KOPT-K1 (cell line): Measurements from ENCODE around the gene TNKS1BP1.
"Not testable (repeated sequence)": the region's sequence is repeated elsewhere in the genome, so short reads cannot be mapped to it uniquely, and the experiment has no call there.

Experiments
- H3K27ac ChIP-seq: fragments of 200-600 bp; sonication (generic); 2 replicates; pipeline ENCODE4 v1.5.1; 2016; ENCODE audit warnings: antibody characterized with exemption, mild to moderate bottlenecking, low read depth, low read length; ENCODE audit not compliant: poor library complexity, severe bottlenecking
- H3K36me3 ChIP-seq: fragments of 200-600 bp; sonication (generic); 2 replicates; pipeline ENCODE4 v1.5.1; 2017; ENCODE audit warnings: antibody characterized with exemption, mild to moderate bottlenecking, low read length, moderate library complexity; ENCODE audit not compliant: insufficient read depth
- H3K9me3 ChIP-seq: fragments of 200-600 bp; sonication (generic); 2 replicates; pipeline ENCODE4 v1.5.1; 2017; ENCODE audit warnings: antibody characterized with exemption, low read length, mild to moderate bottlenecking; ENCODE audit not compliant: insufficient read depth, poor library complexity, severe bottlenecking

The TNKS1BP1 gene

DNA sequence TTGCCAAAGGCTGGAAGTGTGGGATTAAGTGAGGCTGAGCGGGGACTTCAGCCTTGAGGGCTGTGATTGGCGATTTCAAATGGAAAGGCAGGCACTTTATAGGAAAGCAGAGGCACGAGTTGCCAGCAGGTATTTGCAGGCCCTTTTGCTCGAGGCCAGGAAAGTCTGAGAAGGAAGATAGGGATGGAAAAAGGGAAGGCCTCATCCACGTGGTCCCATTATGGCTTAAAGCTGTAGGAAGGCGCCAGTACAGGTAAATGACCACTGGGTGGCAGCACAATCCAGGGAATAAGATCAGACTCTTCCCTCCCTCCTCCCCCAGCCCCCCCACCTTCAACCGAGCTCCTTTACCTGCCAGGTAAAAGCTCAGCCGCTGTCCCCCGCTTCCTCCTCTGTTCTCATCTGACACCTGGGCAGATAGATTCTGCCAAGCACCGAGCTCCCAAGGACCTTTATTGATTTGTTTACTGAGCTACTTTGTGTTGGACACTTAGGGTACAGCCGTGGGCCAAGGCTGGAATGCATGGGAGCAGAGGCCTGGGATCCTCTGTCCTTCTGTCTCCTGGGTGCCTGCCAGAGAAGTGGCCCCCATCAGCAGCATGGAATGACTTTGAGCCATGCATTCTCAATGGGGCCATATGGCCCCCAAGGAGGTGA, 20.9 kb upstream of the TNKS1BP1 start:
- Histone ChIP-seq H3K36me3 (no peaks in the 10 kb centered on the region), H3K9me3 (no peaks in the 10 kb centered on the region), H3K27ac (no peak overlapping the region)

GRCh38 chr11:57344826-57345225, 20.1 kb upstream of the TNKS1BP1 start:
- H3K27ac ChIP-seq = no peak overlapping the region
- H3K9me3 ChIP-seq = no peaks in the 10 kb centered on the region
- H3K36me3 ChIP-seq = no peaks in the 10 kb centered on the region

GRCh38 chr11:57343825-57344224, 19.1 kb upstream of the TNKS1BP1 start:
- Histone ChIP-seq H3K36me3 (no peaks in the 10 kb centered on the region), H3K27ac (no peak overlapping the region), H3K9me3 (no peaks in the 10 kb centered on the region)

GRCh38 chr11:57342702-57343101, 17.9 kb upstream of the TNKS1BP1 start:
- no peaks in the 10 kb centered on the region for H3K9me3 ChIP-seq
- no peak overlapping the region for H3K27ac ChIP-seq
- H3K36me3 ChIP-seq = no peaks in the 10 kb centered on the region

- H3K27ac ChIP-seq = no peak overlapping the region
- no peaks in the 10 kb centered on the region for H3K9me3 ChIP-seq
Measured at GRCh38 chr11:57341250-57341808, 16.6 kb upstream of the TNKS1BP1 start.

DNA sequence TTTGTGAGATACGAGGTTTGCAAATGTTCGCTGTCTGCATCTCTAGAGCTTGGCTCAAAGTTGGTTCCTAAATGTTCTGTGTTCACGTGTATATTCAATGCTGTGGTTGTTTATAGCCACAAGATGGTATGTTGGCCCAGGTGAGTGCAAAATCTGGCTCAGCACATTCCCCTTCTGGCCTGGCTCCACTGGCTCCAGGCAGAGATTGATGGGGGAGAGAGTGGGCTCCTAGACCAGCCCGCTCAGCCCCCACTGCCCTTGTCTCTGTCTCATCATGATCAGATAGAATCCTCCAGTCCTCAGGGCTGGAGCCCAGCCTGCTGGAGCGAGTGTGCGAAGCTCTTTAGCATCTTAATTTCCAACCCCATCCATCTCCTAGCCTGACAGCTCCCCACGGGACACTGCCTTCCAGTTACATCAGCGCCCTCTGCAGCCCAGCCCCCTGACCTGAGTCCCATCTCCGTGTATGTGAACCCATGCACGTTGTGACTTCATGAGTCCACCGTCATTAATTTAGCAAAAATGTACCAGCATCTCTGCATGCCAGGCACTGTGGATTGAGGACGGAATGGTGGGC, 15.4 kb upstream of the TNKS1BP1 start:
- Histone ChIP-seq H3K36me3 (no peaks in the 10 kb centered on the region), H3K9me3 (no peaks in the 10 kb centered on the region), H3K27ac (no peak overlapping the region)

More at GRCh38 chr11:57341250-57341808, 16.6 kb upstream of the TNKS1BP1 start:
- no peaks in the 10 kb centered on the region for H3K36me3 ChIP-seq

DNA sequence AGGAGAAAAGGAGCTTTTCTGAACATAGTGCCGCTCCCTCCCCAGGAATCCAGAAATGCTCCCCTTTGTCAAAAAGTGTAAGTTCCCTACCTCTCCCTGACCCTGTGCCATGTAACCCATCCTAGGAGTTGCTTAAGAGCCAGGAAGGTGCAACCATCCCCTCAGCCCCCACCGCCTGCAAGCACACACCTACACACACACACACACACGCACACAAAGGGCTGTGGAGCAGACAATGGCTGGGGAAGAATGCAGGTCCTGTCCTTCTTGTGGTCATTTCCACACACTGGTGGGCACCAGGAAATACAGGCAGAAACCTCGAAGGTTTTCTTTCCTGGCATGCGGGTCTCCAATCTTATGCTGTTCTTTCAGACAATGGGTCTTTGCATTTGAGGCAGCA, 14.6 kb upstream of the TNKS1BP1 start:
- no peak overlapping the region for H3K27ac ChIP-seq
- no peaks in the 10 kb centered on the region for H3K9me3 ChIP-seq
- H3K36me3 ChIP-seq = peaks cover 2% of the 10 kb centered on the region

DNA sequence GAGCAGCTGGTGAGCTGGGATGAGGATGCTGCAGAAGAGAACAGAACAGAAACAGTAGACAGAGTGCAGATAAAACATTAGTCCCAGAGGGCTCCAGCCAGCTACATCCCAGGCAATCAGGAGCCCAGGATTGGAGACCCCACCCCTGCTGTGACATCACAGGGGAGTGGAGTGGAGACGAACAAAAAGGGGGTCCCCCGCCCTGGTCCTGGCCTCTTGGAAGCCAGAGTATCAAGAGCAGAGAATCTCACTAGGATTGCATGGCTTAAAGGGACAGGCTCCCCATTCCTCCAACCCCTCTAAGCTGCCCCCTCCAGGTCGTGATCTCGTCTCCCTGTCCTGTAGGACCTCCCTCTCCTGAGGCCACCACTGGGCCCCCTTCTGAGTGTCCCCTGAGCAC, 13.4 kb upstream of the TNKS1BP1 start, which contains the start of gene P2RX3:
Gene P2RX3 (plus strand): TSS at position 211 of the 400 bp plus-strand sequence. CDS start 199 bp downstream, outside the sequence.
- Histone ChIP-seq H3K36me3 (peaks cover 14% of the 10 kb centered on the region), H3K9me3 (no peaks in the 10 kb centered on the region), H3K27ac (no peak within 1 kb of the TSS)

GRCh38 chr11:57336856-57337255, 12.1 kb upstream of the TNKS1BP1 start:
- peaks cover 27% of the 10 kb centered on the region for H3K36me3 ChIP-seq
- peak overlapping the region; percentile 83 for H3K27ac ChIP-seq
- H3K9me3 ChIP-seq = not testable (repeated sequence)

DNA sequence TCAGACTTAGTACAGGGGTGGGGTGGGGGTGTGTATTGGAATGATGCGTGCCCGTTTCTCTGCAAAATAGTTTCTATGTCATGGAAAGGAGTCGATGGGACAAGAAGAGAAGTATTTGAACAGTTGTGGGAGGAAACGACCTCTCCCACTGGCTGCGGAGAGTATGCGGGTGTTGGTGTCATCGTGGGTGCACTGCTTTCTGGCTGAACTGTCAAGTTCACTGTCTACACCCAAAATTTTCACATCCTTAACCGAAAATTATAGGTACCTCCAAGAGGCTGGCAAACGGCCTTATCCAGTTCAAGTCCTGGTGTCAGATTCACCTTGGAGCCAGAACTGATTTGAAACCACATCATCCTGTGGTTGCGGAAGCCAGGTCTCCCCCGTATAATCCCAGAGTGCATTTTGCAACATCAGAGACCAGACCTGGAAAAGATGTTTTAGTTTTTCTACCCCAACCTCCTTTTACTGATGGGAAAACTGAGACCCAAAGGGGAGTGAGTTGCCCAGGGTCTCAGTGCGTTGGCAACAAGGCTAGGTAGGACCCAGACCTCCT, 11.4 kb upstream of the TNKS1BP1 start:
- Histone ChIP-seq H3K36me3 (peaks cover 33% of the 10 kb centered on the region), H3K9me3 (no peaks in the 10 kb centered on the region), H3K27ac (peak overlapping the region; percentile 83)

DNA sequence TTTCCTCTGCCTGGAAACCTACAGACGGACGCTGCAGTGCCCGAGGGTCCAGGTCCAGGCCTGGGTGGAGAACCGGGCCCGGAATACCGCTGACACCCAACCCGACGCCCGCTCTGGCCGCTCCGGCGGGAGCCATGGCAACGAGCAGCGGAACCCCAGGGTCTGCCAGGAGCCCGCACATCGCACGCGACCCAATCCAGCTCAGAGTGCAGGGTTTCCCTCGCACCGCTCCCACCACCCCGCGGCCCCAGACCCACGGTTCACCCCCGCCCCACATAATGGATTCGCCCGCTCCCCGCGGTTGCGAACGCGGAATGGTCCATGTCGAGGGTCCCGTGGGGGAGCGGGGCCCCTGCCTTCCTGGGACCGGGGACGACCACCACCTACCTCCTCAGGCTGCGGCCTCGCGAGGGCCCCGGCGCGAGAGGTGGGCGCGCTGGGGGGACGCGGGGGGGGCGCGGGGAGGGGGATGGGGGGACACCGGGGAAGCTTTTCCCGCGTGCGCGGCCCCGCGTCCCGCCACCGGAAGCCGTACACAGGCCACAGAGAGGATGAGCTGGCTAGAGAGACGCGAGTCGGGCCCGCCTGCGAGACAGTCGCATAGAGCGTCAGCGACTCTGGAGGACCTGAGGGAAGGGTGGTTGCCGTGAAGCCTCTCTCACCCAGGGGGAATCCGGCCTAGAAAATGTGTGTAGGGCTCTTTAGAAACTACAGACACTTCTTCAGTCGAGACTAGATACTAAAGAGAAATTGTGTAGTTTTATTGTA, 10.8 kb upstream of the TNKS1BP1 start, which contains the start of gene SSRP1:
Gene SSRP1 (minus strand): TSS at position 550 of the 768 bp plus-strand sequence. CDS start 771 bp downstream, outside the sequence.
- peak within 1 kb of the TSS; percentile 83 for H3K27ac ChIP-seq
- peaks cover 40% of the 10 kb centered on the region for H3K36me3 ChIP-seq
- H3K9me3 ChIP-seq = no peaks in the 10 kb centered on the region

GRCh38 chr11:57335023-57335342, 10.2 kb upstream of the TNKS1BP1 start:
- Histone ChIP-seq H3K27ac (peak overlapping the region; percentile 83), H3K9me3 (no peaks in the 10 kb centered on the region), H3K36me3 (peaks cover 45% of the 10 kb centered on the region)

GRCh38 chr11:57332694-57333440, 8.1 kb upstream of the TNKS1BP1 start:
- Histone ChIP-seq H3K36me3 (peaks cover 67% of the 10 kb centered on the region), H3K27ac (no peak overlapping the region), H3K9me3 (no peaks in the 10 kb centered on the region)

DNA sequence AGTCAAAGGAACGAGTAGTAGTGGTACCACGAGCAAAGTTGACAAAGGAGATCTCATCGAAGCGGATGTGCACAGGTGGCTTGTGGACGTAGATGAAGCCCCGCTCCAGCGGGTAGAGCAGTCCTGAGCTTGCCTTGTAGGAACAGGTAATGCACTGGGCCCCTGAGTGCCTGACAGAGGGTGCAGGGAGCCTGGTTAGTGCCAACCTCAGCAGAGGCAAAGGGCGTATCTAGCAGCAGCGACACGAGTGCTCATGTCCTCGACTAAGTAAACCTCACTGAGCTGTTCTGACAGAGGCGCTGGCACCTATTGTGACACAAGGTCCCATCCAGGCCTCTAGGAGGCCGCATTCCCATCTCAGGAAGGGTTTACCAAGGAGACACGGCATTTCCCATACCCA, 7.0 kb upstream of the TNKS1BP1 start:
- H3K27ac ChIP-seq = no peak overlapping the region
- no peaks in the 10 kb centered on the region for H3K9me3 ChIP-seq
- peaks cover 78% of the 10 kb centered on the region for H3K36me3 ChIP-seq
